ENCODE results near the gene PDE1A.

GRCh38 chr2:182377467-182377866 is 49.4 kb downstream of the PDE1A start:
- TF ChIP-seq CTCF (IDR thresholded peaks at IDR 0.05) (no peak), POLR2A (IDR thresholded peaks at IDR 0.05) (no peak)

Measured in uterus (tissue), 2 donors.